Transverse colon (tissue), 3 donors: ENCODE data around the gene ARHGEF4.

Experiments
- CTCF ChIP-seq, 5 experiments: fragments of 200-600 bp in 3 of 5; fragments of 450-650 bp in 2 of 5; sonication (generic) in 3 of 5; IDR thresholded peaks; 1 replicate in 2 of 5; 2 replicates in 3 of 5; pipeline ENCODE4 v1.5.1; 2016 to 2017; ENCODE audit warnings: antibody characterized with exemption in 5 of 5, inconsistent platforms in 3 of 5, mild to moderate bottlenecking in 2 of 5, moderate library complexity in 1 of 5
- POLR2A ChIP-seq: fragments of 450-650 bp; IDR thresholded peaks from one replicate; pipeline ENCODE4 v1.6.1; 2016; ENCODE audit warnings: antibody characterized with exemption, mild to moderate bottlenecking, moderate library complexity

GRCh38 chr2:130837175-130837810 lies 579 bp downstream of the ARHGEF4 start:
- TF ChIP-seq POLR2A (no peak), CTCF (IDR thresholded peaks at IDR 0.05) (no peak)
